Cerebellar cortex (tissue), 1 donor: ENCODE results near the gene PSAP.
"Not testable (repeated sequence)": the region's sequence is repeated elsewhere in the genome, so short reads cannot be mapped to it uniquely, and the experiment has no call there.

ENCODE experiments used
- DNase-seq: peaks from one replicate; pipeline ENCODE4 v3.0.0-alpha.2; 2015; ENCODE audit warnings: low spot score

Gene PSAP

GRCh38 chr10:71873582-71874211 lies 22.6 kb upstream of the PSAP start:
- DNase-seq, result no peak

- not testable (repeated sequence) for DNase-seq
Measured at GRCh38 chr10:71869601-71870000, 18.6 kb upstream of the PSAP start.

DNA sequence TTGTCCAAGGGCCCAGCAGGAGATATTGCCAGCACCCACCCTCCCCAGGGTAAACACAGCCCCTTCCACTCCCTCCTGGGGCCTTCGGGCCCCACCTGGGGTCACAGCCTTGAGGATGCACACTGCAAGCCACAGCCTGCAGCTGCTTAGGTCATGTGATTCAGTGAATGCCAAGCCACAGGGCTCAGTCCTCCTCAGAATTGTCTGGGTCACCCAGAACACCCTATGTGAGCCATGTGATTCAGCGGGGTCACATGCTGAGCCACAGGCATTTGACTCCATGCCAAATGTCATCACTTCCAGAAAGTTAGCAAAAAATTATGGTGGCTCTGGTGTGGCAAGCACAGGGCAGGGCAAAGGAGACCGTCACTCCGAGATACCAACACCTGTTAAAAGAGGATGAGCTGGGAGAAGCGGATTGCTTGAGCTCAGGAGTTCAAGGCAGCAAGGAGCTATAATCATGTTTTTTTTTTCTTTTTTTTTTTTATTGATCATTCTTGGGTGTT lies 17.2 kb upstream of the PSAP start:
- no peak for DNase-seq

DNA sequence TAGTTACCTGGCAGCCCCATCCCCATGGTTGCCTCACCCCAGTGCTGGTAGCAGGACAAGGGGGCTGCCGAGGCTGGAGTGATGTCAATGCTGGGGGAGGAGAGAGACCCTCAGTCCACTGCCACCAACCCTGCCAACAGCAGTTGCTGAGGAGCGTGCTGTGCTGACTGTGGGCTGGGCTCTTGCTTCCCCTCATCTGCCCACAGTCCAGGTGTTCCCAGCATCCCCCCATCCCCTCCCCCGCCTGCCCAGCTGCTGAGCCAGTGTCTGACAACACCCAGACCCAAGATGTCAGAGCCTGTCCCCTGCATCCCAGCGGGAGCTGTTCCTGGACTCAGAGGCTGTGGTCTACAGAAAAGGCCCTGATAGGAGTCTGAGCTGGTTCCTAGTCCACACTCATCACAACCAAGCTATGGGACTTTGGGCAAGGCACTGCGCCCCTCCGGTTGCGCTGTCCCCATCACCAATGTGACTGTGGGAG lies 14.6 kb upstream of the PSAP start:
- DNase-seq, result no peak

DNA sequence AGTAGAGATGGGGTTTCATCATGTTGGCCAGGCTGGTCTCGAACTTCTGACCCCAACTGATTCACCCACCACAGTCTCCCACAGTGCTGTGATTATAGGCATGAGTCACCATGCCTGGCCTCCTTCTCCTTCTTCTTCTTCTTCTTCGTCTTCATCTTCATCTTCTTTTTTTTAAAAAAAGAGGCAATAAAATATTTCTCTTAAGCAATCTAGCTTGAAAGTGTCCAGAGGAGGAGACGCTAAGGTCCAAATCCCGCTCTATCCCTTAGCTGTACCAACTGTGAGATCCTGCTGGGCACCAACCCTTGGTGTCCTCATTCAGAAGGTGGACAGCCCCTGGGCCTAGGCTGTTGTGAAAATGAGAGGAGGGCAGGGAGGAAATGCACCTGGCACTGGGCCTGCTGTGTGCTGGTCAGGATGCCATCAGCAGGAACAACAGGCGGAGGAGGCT lies 13.9 kb upstream of the PSAP start:
- DNase-seq, result no peak

DNA sequence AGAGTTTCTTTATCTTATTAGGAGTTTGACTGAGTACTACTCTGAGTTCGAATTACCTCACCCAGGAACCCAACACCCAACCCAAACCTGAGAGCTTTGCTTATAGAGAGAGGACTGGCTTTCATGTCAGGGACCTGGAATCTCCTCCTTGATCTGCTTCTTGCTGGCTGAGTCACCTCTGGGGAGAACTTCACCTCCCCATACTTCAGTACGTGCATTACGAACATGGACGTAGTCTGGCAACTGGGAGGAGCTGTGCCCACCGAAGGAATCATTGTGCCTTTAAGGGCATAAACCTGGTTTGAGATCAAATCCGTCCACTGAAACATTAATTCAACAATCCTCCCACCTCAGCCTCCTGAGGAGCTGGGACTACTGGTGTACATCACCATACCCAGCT lies 12.2 kb upstream of the PSAP start:
- no peak for DNase-seq

DNA sequence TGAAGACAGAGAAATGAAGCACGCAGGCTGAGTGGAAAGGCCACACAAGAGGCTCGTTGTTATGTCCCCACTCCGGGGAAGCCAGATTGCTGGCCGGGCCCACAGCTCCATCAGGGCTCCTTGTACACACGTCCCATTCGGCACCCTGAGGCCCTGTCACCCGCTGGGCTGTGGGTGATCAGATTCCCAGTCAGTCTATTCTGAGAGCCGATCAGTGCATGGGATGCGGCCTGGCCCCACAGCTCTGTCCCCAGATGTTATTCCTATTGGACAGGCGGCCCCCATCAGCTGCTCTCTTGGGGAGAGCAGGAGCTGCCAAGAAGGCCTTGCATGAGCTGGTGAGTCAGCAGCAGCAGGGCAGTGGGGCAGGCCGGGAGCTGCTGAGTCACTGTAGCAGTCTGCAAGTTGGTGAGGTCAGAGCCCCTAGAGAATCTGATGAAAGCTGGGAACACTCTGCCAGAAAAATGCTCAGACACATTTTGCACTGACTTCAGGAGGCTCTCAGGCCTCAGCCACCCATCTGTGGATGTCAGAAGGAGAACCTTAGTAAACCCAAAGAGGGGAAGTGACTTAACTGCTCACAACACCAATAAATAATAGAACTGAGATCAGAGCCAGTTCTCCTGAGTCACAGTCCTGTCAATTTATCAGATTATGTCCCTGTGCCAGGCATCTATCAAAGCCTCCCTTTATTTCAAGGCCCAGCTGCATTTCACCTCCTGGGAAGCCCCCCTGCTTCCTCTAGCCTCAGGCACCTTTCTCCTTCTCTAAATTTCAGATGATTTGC lies 9.4 kb upstream of the PSAP start:
- DNase-seq, result peak; percentile 89

- DNase-seq, result no peak
Measured at GRCh38 chr10:71857934-71858890, 7.2 kb upstream of the PSAP start.

- DNase-seq, result no peak
Measured at GRCh38 chr10:71856619-71857018, 5.6 kb upstream of the PSAP start.

DNA sequence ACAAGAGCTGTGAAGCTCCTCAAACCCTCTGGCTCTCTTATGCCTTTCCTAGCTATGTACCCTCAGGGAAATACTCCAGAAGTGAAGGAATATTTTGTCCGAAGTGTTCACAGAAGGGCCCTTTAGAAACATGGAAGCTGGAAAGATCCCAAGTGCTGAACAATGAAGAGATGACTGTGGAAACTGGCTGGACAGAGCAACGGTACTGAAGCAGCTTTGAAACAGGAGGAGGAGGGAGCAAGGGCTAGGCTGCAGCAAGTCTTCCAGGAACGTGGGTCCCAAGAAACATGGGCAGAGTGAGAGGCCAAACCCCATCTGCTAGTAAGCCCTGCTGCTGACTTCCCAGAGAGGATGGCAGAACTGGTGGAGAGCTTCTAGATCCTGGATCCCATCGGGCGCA lies 3.0 kb upstream of the PSAP start:
- no peak for DNase-seq

- no peak for DNase-seq
Measured at GRCh38 chr10:71852355-71852937, 1.4 kb upstream of the PSAP start.

DNA sequence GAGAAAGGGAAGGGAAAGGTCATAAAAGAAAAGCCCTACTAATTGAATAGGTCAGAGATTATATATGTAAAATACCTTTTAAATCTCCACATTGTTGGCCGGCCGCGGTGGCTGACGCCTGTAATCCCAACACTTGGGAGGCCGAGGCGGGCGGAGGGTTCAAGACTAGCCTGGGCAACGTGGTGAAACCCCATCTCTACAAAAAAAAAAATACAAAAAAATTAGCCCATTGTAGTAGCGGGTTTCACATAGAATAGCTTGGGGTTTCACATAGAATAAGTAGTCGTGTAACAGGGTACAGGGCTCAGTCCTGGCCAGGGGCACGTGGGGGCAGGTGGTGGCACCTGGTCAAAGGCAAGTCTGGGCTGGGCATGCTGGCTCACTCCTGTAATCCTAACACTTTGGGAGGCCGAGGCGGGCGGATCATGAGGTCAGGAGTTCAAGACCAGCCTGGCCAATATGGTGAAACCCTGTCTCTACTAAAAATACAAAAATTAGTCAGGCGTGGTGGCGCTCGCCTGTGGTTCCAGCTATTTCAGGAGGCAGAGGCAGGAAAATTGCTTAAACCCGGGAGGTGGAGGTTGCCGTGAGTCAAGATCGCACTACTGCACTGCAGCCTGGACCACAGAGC lies 529 bp upstream of the PSAP start:
- DNase-seq, result not testable (repeated sequence)

DNA sequence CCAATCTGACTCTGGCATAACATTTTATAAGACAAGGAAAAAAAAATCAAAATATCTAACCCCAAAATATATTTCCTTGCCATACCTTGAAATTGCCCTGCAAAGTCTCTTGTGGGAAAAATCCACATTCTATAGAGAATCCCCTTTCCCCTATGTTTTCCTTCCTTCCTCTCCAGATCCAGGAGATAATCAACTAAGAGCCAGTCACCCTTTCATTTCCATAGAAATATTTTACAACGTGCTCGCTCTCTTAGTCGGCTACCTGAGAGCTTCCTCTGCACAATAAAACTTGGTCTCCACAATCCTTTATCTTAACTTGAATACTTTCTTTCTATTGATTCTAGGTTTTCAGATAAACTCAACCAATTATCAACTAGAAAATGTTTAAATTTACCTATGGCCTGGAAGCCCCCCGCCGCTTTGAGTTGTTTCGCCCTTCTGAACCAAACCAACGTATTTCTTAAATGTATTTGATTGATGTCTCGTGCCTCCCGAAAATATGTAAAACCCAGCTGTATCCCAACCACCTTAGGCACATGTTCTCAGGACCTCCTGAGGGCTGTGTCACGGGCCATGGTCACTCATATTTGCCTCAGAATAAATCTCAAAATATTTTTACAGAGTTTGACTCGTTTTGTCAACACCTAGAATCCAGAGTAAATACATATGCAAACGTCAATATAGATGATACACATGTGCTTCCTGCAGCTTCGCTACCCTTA lies 869 bp downstream of the PSAP start:
- DNase-seq, result no peak

DNA sequence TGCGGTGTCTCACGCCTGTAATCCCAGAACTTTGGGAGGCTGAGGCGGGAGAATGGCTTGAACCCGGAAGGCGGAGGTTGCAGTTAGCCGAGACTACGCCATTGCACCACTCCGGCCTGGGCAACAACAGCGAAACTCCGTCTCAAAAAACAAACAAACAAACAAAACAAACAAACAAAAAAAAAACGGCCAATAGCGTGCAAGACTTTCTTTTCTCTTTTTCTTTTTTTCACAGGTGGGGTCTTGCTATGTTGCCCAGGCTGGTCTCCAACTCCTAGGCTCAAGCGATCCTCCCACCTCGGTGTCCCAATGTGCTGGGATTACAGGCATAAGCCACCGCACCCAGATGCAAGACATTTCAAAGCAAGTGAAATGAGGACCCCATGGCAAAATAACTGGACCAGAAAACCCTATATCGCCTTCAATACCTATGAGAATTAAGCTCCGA lies 1.6 kb downstream of the PSAP start:
- DNase-seq, result no peak

DNA sequence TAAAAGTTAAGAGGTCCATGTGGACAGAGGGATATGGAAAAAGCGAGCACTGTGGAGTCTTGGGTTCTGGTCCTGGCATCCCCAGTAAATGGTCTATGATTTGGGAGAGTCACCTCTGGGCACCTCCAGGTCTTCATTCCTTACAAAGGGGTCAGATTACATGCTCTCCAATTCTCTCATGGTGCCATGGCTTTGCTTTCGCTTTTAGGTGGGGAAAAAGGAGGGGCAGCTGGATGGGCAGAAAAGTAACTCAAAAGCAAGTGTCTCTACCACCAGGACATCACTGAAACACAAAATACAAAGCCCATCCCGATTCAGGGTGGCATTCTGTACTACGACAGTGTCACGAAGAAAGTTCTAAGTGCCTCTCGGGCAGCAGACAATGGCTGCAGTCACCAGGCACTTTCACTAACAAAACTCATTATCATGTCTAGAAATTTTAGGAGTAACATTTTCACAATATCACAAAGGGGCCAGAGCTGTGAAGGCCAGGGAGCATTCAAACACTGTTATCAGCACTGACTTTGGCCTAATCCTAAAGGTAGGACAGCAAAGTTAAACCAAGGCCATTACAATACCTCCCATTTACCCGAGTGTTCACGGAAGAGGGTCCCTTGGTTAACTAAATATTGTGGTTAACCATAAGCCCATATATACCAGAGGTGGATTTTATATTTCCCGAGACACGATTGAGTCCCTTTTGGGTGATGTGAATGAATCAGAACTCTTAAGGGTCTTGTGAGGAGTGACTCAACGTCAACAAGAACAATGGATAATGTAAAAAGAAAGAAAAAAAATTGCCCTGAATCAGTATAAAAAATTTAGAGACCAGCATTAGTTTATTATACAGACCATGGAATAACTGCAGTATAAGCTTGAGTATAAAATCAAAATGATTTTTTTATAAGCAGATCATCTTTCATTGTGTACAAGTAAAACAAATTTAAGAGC lies 2.5 kb downstream of the PSAP start:
- no peak for DNase-seq

DNA sequence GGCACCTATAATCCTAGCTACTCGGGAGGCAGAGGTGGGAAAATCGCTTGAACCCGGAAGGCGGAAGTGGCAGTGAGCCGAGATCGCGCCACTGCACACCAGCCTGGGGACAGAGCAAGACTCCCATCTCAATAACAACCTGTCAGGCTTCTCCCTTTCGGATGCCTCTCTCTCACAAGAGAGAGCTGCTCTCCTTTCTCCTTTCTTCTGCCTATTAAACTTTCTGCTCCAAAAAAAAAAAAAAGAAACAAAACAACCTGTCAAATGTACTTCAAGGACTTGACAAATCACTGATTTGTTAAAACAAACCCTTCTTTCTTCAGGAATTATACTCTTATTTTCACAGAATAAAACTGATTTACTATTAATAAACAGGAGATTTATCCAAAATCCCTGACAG lies 3.6 kb downstream of the PSAP start:
- DNase-seq, result no peak

- no peak for DNase-seq
Measured at GRCh38 chr10:71846816-71847215, 4.2 kb downstream of the PSAP start.

DNA sequence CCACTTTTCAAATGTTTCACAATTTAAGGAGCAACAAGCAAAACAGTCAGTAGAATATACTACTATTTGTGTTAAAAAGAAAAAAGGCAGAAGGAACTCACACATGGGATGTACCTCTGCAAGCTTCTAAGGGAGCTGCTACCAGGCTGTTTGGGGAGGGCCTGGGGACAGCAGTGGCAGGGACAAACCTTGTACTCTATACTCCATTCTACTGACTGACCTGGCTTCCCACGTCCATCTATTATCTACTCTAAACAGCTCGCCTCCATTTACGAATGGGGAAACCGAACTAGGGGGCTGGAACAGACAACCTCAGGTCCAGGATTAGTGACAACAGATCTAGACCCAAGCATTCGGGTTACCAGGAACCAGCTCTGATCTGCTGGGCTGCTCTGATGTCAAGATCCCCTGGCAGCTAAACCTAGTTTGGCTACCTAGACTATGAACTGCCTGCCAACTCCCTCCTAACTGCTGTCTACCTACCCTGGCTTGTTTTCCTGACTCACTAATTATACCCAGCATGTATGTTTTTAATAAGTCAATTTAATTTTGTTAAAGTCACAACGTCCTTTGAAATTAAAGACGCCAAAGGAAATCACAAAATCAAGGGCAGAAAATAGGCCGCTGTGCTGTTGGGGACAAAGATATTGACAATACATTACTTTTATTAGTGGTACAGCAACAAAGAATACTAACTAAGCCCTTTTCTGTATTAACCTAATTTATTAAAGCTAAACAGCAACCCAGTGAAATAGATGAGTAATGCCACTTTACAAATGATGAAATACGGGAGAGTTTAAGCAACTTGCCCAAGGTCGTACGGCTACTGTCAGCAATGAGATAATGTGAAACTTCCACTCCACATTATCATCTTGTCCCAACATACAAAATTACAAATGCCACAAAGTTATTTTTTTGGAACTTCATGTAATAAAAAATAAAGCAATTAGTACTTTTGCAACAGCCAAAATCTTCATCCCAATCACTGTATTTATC lies 5.3 kb downstream of the PSAP start:
- peak; percentile 89 for DNase-seq
